HG03469 (cell line): Measurements from ENCODE around the gene SEPTIN1.

Experiments
- ATAC-seq: cut with Tn5 transposase; IDR thresholded peaks from one replicate; pipeline ENCODE4 v1.9.1; 2021; ENCODE audit warnings: mild to moderate bottlenecking, moderate library complexity, moderate number of reproducible peaks; ENCODE audit not compliant: unreplicated experiment

The SEPTIN1 gene, protein sequence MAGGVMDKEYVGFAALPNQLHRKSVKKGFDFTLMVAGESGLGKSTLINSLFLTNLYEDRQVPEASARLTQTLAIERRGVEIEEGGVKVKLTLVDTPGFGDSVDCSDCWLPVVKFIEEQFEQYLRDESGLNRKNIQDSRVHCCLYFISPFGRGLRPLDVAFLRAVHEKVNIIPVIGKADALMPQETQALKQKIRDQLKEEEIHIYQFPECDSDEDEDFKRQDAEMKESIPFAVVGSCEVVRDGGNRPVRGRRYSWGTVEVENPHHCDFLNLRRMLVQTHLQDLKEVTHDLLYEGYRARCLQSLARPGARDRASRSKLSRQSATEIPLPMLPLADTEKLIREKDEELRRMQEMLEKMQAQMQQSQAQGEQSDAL

DNA sequence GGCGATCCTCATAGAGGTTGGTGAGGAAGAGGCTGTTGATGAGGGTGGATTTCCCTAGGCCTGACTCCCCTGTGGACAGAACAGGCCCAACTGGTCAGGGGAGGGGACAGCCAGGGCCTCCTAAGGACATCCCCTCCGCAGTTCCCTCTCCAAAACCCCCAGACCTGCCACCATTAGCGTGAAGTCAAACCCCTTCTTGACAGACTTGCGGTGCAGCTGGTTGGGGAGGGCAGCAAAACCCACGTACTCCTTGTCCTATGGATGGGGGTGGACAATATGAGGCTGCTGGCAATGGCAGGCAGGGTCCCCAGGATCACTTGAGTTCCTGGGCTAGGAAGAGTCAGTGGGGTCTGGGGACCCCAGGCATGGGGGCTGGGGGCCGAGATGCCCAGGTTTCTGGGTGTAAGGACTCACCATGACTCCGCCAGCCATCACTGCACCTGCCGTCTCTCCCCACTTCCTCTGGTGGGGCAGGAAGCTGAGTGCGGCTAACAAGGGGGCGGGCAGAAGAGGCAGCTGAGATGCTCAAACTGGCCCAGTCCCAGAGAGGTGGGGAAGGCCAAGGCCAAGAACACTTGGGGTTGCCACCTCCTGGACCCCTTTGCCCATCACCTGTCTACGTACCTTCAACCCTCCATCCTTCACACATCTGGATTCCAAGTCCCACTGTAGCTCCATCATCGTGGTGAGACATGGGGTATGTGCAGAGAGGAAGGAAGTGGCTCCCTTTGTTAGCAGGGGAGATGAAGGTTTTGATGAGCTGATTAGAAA is at the start of gene SEPTIN1:
Gene SEPTIN1, minus strand, starts transcription at position 451 of the 771 bp plus-strand sequence. Its CDS starts 19 bp downstream, at position 432.
- no peak for ATAC-seq

DNA sequence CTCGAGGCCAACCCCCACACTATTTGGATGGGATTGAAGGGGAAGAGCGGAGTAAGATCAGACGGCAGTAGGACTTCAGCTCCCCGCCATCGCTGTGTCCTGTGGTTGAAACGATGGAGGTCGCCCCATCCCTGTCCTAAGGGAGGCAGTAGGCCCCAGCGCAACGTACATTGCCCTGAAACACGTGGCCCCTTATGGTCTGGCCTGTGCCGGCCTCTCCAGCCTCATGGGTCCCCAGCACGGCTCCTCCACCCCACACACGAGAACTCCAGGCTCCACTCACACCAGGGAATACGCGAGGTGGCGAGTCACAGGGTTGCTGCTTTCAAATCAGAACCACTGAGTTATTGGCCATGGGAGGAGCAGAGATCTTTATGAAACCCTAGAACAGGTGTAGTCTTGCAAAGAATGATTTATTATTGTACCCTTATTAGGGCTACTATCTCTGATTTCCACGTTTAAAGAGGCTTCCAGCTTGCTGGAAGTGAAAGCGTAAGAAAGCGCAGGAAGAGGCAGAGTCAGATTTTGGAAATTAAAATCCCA is 48.1 kb upstream of the SEPTIN1 start:
- ATAC-seq, result no peak

DNA sequence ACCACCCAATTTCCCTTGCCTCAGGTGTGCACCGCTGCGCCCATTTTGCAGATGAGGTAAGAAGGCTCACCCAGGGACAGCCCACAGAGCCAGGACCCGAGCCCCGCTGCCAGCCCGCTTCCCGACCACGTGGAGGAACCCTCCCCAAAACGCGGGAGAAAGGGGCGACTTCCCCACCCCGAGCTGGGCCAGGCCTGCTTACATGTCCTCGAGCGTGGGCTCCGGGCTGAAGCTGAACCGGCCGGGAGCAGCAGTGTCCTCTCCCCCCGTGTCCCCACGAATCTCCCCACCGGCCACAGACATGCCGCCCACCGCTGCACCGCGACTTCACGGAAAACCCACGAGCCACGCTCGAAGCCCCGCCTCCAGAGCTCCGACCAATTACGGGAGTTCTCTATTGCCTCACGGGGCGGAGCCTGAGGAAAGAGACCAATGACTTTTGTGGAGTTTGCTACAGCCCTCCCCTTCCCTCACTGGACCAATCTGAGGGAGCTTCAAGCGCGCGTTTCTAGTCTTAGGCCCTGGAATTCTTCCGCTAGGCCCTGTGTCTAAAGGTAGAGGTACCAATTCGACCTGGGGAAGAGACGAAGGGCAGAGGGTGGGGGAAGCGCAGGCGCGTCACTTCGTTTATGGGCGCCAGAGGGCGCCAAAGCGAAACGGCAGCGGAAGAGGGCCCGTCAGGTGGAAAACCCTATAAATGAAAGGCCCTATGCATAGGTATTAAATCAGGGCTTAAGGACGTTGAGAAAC is 47.5 kb upstream of the SEPTIN1 start, which contains the start of gene DCTPP1:
Gene DCTPP1, minus strand, starts transcription at position 353 of the 750 bp plus-strand sequence. Its CDS starts 50 bp downstream, at position 303.
- ATAC-seq, result peak; percentile 95

DNA sequence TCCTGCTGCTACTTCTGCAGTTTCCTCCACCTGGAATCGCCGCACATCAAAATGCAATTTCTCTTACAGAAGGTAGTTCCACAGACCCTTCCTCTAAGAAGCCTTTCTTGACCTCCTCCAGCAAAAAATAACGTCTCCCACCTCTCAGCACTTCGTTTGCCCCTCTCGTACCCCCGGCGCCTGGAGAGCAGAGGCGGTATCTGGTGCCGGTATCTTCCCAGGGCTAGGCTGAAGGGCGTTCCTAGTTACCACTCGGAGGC is 47.0 kb upstream of the SEPTIN1 start:
- no peak for ATAC-seq

DNA sequence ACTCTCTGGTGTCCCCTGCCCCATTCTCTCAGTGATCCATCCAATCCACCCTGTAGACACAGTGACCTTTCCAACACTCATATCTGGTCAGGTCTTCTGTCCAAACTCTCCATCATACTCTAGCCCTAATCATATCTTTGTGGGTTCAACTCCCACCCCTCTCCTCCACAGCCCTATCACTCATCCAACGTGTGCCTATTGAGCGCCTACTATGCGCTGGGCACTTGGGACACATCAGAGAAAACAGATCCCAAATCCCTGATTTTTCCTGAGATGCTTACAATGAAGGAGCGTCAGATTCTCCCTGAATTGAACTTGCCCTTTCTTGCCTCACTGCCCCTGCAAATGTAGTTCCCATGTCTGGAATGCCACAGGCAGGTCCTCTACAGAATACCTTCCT is 45.7 kb upstream of the SEPTIN1 start:
- no peak for ATAC-seq

DNA sequence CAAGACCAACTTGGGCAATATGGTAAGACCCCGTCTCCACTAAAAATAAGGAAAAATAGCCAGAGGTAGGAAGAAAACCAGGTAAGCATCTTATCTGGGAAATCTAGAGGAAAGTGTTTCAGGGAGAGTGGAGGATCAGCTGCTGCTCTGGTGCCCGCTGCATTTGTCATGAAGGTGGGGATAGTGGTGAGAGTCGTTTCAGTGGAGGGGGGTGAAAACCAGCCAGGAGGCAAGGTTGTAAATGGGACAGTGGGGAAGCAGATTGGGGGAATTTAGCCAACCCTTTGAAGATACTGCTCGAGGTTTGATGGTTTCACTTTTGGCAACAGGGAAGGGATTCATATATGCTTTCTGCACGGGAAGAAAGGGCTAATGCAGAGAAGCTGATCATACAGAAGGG is 38.6 kb upstream of the SEPTIN1 start:
- ATAC-seq, result no peak

DNA sequence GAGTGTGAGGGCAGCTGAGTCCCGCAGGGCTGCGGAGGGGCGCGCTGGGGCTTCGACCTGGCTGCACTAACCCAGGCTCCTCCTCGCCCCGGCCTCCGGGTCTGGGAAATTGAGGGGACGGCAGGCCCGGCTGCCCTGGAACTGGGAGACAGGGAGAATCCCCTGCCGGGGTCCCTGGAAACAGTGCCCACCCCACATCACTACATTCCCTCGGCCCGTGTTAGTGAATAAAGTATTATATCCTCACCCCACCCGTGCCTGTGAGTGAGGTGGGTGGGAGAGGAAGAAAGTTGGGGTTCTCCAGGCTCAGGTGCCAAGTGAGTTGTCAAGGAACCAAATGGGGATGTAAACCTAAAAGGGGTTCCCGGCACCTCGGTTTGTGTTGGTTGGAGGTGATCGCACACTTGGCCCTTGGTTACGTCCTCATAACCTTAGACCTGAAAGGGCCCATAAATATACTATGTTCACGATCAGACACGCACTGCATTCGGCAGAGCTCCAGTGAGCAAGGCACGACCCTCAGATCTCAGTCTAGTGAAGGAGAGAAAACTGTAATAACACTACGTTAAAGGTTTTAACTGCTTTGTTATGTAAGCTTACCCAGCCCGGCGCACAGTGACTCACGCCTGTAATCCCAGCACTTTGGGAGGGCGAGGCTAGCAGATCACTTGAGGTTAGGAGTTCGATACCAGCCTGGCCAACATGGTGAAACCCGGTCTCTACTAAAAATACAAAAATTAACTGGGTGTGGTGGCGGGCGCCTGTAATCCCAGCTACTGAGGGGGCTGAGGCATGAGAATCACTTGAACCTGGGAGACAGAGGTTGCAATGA is 36.2 kb upstream of the SEPTIN1 start:
- ATAC-seq, result no peak

DNA sequence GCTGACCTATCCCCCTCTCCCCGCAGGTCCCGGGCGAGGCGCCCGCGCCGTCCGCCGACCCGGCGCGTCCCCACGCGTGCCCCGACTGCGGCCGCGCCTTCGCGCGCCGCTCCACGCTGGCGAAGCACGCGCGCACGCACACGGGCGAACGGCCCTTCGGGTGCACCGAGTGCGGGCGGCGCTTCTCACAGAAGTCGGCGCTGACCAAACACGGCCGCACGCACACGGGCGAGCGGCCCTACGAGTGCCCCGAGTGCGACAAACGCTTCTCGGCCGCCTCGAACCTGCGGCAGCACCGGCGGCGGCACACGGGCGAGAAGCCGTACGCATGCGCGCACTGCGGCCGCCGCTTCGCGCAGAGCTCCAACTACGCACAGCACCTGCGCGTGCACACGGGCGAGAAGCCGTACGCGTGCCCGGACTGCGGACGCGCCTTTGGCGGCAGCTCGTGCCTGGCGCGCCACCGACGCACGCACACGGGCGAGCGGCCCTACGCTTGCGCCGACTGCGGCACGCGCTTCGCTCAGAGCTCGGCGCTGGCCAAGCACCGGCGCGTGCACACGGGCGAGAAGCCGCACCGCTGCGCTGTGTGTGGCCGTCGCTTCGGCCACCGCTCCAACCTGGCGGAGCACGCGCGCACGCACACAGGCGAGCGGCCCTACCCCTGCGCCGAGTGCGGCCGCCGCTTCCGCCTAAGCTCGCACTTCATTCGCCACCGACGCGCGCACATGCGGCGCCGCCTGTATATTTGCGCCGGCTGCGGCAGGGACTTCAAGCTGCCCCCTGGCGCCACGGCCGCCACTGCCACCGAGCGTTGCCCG is 35.4 kb upstream of the SEPTIN1 start:
- peak; percentile 57 for ATAC-seq

DNA sequence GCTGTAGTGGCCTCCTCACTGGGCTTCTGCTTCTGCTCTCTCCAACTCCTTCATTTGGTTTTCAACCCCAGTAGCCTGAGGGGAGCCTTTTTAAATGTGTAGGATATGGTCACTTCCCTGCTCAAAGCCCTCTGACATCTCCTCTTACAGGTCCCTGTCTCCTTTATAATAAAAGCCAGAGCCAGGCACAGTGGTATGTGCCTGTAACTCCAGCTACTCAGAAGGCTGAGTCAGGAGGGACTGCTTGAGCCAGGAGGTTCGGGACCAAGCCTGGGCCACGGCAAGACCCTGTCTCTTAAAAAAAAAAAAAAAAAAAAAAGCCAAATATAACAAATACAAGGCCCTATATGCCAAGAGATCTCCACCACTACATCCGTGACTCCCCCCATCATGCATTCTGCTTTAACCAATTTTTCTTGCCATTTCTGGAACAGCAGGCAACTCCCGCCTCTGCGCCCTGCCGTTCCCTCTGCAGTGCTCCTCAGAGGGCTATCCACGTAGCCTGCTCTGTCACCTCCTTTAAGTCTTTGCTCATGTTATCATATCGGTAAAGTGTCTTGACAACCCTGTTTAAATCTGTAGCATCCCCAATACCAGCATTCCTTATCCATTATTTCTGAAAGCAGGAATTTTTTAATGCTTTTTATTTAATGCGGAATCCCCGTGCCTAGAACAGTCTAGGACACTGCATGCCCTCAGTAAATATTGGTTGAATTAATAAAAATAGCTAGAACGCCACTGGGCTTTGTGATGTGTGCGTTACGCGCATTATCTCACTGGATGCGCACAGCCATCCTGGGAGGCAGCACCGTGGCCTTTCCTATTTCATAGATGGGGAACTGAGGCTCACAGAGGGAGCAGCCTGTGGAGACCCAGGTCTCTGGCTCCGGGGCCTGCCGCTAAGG is 34.5 kb upstream of the SEPTIN1 start:
- peak; percentile 7 for ATAC-seq

DNA sequence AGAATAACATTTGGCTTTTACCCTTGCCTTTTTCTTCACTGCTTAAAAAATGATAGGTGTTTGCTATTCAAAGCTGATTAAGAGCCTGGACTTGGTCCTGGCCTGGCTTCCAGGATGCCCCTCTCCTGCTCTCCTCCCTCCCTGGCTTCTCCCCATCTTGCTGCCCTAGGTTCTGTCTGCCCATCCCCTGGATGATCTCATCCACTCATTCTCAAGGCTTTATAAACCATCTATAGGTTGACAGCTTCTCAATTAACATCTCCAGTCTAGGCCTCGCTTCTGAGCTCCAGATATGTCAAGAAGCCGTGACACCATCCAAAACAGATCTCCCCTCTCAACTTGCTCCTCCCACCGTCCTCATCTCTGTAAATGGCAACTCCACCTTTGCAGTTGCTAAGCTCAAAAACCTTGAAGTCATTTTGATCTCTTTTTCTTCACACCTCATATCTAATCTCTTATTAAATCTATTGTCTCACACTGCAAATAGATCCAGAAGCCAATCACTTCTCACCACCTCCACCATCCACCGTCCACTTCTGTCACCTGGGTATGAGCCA is 33.8 kb upstream of the SEPTIN1 start:
- ATAC-seq, result no peak

DNA sequence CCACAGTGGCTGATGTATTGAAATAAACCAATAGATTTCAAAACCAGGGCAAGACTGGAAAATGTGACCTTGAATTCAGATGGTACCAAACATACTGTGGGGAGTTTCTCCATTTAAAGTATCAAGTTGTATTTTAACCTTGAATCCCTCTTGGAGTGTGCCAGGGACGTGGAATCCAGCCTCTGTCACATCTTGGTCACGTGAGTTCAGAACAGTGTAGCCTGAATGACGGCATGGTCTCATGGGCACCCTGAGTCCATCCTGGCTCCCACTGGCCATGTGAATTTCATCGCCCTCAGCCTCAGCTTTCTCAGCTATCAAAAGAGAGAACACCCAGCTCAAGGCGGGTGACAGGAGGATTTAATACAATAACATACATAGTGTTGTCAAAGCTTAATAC is 31.8 kb upstream of the SEPTIN1 start:
- ATAC-seq, result no peak

DNA sequence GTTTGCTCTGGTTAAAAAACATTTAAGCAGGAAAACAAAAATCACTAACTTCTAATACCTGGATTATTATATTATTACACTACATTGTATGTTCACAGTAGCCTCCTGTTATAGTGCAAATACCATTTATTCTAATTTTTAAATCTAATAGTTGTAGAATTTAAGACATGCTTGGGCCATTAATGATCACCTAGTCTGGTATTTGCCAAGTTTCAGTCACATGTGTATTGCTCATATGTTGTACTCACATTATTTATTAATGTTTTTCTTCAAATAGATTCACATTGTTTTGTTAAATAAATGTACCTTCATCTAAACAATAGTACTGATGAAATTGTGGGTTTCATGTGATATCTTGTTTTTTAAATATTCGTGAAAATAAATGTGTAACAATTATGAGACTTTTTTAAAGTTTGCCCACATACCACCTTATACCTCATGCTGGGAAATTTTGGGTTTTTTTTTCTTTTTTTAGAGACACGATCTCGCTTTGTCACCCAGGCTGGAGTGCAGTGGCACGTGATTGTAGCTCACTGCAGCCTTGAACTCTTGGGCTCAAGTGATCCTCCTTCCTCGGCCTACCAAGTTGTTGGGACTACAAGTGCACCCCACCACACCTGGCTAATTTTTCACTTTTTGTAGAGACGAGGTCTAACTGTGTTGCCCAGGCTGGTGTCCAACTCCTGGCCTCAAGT is 30.9 kb upstream of the SEPTIN1 start:
- ATAC-seq, result no peak

DNA sequence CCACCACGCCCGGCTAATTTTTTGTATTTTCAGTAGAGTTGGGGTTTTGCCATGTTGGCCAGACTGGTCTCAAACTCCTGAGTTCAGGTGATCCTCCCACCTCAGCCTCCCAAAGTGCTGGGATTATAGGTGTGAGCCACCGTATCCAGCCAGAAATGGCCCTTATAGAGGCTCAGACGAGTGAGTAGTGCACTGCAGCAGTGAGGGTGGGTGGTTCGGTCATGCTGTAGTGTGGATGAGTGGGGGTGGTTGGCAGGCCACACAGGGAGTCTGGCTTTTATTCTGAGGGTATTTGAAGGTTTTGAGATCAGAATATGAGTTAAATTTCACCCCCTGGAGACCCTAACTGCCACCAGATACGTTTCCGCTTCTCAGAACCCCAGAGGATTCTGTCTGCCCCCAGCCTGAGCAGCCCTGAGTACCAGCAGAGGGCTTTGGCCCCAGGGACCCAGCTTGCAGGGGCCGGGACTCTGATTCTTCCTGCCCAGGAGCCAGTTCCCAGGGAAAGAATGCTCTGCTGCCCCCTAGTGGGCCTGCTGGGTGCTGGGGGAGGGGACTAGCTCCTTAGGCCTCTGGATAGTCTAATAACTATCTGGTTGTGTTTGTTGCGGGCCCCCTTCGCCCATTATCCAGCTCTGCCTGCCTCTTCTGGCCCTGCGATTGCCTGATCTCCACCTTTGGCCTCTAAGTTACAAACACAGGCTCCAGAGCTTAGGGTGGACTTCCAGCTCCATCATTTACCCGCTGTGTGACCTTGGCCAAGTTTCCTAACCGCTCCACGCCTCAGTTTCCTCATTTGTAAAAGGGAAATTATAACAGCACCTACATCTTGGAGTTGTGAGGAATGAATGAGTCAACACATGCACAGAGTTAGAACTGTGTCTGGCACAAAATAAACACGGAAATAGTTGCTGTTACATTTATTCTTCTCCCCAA is 27.0 kb upstream of the SEPTIN1 start:
- ATAC-seq, result no peak

DNA sequence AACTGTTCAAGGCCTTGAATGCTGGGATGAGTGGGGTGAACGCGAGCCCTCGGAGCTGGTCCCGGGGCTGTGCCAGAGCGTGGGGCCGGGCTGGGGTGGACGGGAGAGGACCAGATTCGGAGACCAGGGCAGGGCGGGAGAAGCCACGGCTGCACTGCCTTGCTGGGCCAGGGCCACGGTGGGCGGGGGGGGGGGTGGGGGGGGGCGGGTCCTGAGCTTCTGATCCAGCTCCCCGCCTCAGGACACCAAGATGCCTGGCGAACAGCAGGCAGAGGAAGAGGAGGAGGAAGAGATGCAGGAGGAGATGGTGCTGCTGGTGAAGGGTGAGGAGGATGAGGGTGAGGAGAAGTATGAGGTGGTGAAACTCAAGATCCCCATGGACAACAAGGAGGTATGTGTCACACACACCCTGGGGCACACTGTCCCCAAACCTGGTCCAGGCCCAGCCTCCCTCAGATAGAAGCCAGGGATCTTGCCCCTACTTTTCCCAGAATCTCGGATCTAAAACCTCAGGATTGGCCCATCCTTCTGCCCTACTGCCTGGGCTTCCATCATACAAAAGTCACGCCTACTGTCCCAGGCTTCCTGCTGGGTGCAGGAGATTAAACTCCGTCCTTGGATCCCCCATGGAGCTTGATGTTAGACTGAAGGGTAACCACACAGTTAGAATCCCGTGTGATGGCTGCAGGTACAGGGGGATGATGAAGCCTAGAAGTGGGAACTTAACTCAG is 25.6 kb upstream of the SEPTIN1 start:
- no peak for ATAC-seq

DNA sequence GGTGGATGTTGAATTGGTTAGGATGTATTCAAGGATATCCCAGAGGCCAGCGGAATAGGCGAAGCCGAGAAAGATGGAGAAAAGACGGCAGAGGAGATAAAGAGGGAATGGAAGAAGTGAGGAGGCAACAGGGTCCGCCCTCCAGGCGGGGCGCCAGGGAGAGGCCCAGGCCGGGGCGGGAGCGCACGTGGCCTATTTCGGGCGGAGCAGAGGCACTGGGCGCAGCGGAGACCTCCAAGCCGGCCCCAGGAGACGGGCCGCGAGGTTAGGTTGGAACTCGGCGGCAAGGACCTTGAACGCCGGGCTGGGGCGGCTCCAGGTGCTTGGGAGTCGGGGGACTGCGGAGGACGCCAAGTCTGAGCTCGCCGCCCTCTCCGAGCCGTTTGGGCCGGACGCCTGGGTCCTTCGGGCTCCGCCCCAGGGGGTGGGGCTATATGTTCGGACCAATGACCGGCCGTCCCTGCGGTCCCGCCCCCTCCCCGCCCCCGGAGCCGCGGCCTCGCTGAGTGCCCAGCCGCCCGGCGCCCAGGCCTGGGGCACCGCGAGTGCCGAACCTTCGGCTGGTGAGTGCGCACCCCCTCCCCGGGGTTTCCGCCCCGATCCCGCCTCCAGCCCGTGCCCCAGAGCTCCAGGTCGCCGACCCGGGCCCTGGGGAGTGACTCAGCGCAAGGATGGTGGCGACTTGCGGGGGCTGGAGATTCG is 24.9 kb upstream of the SEPTIN1 start, which contains the start of gene ZNF771:
Gene ZNF771, plus strand, starts transcription at position 505 of the 702 bp plus-strand sequence. CDS start 448 bp downstream, outside the sequence.
- ATAC-seq, result no peak
